Measurements from ENCODE around the gene STARD7.

DNA sequence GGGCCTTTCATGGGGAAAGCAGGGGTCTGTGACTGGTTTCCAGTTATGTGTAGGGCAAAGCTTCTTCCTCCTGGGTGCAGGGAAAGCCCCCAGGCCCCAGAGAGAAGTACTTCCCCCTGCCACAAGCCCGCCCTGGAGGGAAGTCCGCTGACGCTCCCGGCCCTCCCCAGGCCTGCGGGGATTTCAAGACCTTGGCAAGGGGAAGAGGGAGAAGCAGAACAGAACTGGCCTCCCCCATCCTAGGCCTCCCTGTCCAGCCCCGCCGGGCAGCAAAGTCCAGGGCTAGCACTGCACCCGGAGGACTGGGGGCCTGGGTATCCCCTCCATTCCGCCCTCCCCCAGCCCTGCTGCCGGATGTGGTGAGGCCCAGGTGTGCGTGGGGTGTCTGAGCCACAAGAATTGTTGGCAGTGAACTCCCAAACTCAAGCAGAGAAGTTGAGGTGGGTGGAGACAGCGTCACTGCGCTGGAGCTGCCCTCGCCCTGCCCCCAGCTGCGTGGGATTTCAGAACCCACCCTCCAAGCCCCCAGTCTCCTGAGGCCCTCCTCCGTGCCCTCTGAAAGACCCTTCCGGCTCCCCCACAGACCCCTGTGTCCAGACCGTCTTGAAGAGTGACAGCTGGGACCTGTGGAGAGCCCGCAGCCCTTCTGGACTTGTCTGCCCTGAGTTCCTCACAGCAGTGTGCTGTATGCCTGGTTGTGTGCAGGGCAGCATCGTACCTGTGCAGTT, 62.3 kb downstream of the STARD7 start:
- TF ChIP-seq, protein P1, sequence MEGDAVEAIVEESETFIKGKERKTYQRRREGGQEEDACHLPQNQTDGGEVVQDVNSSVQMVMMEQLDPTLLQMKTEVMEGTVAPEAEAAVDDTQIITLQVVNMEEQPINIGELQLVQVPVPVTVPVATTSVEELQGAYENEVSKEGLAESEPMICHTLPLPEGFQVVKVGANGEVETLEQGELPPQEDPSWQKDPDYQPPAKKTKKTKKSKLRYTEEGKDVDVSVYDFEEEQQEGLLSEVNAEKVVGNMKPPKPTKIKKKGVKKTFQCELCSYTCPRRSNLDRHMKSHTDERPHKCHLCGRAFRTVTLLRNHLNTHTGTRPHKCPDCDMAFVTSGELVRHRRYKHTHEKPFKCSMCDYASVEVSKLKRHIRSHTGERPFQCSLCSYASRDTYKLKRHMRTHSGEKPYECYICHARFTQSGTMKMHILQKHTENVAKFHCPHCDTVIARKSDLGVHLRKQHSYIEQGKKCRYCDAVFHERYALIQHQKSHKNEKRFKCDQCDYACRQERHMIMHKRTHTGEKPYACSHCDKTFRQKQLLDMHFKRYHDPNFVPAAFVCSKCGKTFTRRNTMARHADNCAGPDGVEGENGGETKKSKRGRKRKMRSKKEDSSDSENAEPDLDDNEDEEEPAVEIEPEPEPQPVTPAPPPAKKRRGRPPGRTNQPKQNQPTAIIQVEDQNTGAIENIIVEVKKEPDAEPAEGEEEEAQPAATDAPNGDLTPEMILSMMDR (conservative IDR thresholded peaks at IDR 0.05): no peak
- peak; percentile 53; the same call in 1 of the 2 replicates for TF ChIP-seq ZFX (IDR thresholded peaks at IDR 0.05)

All from C4-2B (cell line).